ENCODE measurements around the gene PARD3B.

- TF ChIP-seq GATA2 (IDR thresholded peaks at IDR 0.05; ENCODE audit: low read depth, low read length) (no peak), GATA3 (IDR thresholded peaks at IDR 0.05; ENCODE audit: low read depth, low read length) (no peak)
Measured at GRCh38 chr2:205217004-205217403, 671.7 kb downstream of the PARD3B start.

Measured in SH-SY5Y (cell line).